ENCODE results near the gene MAPRE3. TPM values are rescaled to one million over a fixed set of nuclear protein-coding genes. Genes with fewer than 3 reads are reported as not detected.
A peak's percentile ranks its signal among the peaks of the same experiment; 100 is the strongest.

Gene MAPRE3
- total and polyA plus RNA-seq, 2 donors (not counting 3 experiments of a cell fraction or from before 2014, with no cell fraction given), result 4.4 to 6.1 TPM

- POLR2A ChIA-PET, result no interaction called here
- no TSS peak for BruUV-seq (replicated peaks)
- dilution Hi-C loops (cut with MboI; ENCODE audit: extremely low pct_ligation_motif_present, low sequenced_read_pairs), result no loop called here
- no peak for TF ChIP-seq POLR2A (IDR thresholded peaks at IDR 0.05; ENCODE audit: low read depth, low read length)
- TF ChIP-seq CTCF (IDR thresholded peaks at IDR 0.05; ENCODE audit: extremely low read depth in 1 of 2, insufficient read depth in 1 of 2, low read depth in 1 of 2, low read length in 2 of 2), result no peak
- TF ChIP-seq POLR2AphosphoS5 (IDR thresholded peaks at IDR 0.05; ENCODE audit: insufficient read depth, low read depth, low read length), result no peak
- TF ChIP-seq MAX (IDR thresholded peaks at IDR 0.05; ENCODE audit: insufficient read depth, insufficient read length), result no peak
- TF ChIP-seq EZH2 (IDR thresholded peaks at IDR 0.05; ENCODE audit: borderline replicate concordance, low read depth, low read length, severe bottlenecking), result no peak
- TF ChIP-seq GATA2 (IDR thresholded peaks at IDR 0.05; ENCODE audit: insufficient read depth, insufficient read length, low read depth, low read length), result no peak
- TF ChIP-seq JUN (IDR thresholded peaks at IDR 0.05; ENCODE audit: borderline replicate concordance, insufficient read depth, insufficient read length, low read depth), result no peak
- TF ChIP-seq MYC (IDR thresholded peaks at IDR 0.05; ENCODE audit: low read depth, low read length), result no peak
- TF ChIP-seq FOS (IDR thresholded peaks at IDR 0.05; ENCODE audit: borderline replicate concordance, insufficient read depth, low read length), result no peak
- peak overlapping the region in 2 of 3 experiments; percentile 68 to 85 for H3K4me3 ChIP-seq (replicated peaks in 1 of 3; ENCODE audit: insufficient read depth in 1 of 3, low read depth in 1 of 3, low read length in 3 of 3)
- peak overlapping the region; percentile 76 for H3K27ac ChIP-seq (ENCODE audit: insufficient read depth, low read depth, low read length)
- no peaks in the 10 kb centered on the region for H4K20me1 ChIP-seq (replicated peaks; ENCODE audit: control insufficient read depth, extremely low read depth, insufficient read depth, low read length)
- no peaks in the 10 kb centered on the region for H3K9me1 ChIP-seq (replicated peaks; ENCODE audit: control insufficient read depth, extremely low read depth, insufficient read depth, low read length)
- H3K4me1 ChIP-seq (ENCODE audit: control insufficient read depth, extremely low read depth, insufficient read depth, low read length), result peaks cover 17% of the 10 kb centered on the region
- peak overlapping the region; percentile 88 for H3K9ac ChIP-seq (replicated peaks; ENCODE audit: extremely low read depth, insufficient read depth, low read length)
- CTCF ChIA-PET, result interaction anchor here (1.8 kb wide), 1 partner anchor 11 kb away, joined by 7 read pairs; no protein-coding TSS in a partner anchor
- H3K36me3 ChIP-seq (ENCODE audit: control insufficient read depth in 2 of 2, extremely low read depth in 1 of 2, insufficient read depth in 2 of 2, low read length in 2 of 2), result peaks cover 13 to 26% of the 10 kb centered on the region in 2 experiments
- no peaks in the 10 kb centered on the region for H3K9me3 ChIP-seq (replicated peaks; ENCODE audit: control insufficient read depth, insufficient read depth, low read length)
- intact Hi-C loops (cut with micrococcal nuclease), result no loop called here
- H3K4me2 ChIP-seq (ENCODE audit: insufficient read depth, low read length), result peak overlapping the region; percentile 72
- DNase-seq (ENCODE audit: low read depth, low spot score) (no peak), FAIRE-seq (no peak)
- no peak overlapping the region for H2AFZ ChIP-seq (ENCODE audit: low read depth, low read length)
- peaks cover 34% of the 10 kb centered on the region for H3K79me2 ChIP-seq (ENCODE audit: control insufficient read depth, insufficient read depth, low read length)
- no peaks in the 10 kb centered on the region for H3K27me3 ChIP-seq (ENCODE audit: control insufficient read depth in 2 of 2, insufficient read depth in 2 of 2, low read length in 2 of 2)
These were observed 99.7 kb downstream of the MAPRE3 start for GRCh38 chr2:27069961-27070618.

Measured in endothelial cell of umbilical vein (primary cell).